ENCODE data around the gene TNRC6B.

The TNRC6B gene

GRCh38 chr22:40243891-40244290 is 66.2 kb downstream of the TNRC6B start:
- peak; percentile 68 to 76 for DNase-seq

GRCh38 chr22:40244586-40244985 is 66.9 kb downstream of the TNRC6B start:
- no peak for DNase-seq

GRCh38 chr22:40247976-40248375 is 70.3 kb downstream of the TNRC6B start:
- no peak for DNase-seq

DNA sequence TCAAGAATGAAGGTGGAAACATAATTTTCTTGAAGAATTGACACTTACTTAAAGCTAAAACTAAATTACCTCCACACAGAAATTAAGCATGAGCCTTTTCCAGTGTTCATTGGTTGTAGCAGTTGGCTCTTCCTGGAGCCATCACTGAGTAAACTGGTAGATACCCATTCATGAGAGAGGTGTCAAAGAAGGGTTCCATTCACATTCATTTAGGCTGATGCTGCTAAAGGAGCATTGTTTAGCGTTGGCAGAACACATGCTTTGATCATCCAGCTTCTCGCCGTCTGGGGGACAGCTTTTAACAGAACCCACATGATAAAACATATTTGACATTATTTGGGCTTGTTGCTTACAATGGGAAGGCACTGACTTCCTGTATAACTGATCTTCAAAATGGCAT is 71.6 kb downstream of the TNRC6B start:
- DNase-seq: no peak

- no peak for DNase-seq
Observed at GRCh38 chr22:40250608-40251007, 72.9 kb downstream of the TNRC6B start.

DNA sequence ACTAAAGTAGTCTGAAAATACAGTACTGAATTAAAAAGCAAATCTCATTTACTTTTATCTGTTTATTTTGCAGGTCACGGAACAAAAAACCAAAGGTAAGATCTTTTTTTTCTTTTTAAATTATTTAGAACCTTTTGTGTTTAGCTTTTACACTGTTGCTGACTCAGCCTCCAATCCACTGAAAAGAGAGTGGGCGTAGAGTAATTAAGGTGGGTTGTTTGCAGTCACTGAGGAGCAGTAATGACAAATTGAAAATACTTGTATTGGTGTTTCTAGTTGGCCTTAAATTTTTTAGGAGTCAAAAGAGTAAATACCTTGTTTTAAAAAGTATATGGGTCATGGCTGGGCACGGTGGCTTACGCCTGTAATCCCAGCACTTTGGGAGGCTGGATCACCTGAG is 73.4 kb downstream of the TNRC6B start:
- no peak for DNase-seq

DNA sequence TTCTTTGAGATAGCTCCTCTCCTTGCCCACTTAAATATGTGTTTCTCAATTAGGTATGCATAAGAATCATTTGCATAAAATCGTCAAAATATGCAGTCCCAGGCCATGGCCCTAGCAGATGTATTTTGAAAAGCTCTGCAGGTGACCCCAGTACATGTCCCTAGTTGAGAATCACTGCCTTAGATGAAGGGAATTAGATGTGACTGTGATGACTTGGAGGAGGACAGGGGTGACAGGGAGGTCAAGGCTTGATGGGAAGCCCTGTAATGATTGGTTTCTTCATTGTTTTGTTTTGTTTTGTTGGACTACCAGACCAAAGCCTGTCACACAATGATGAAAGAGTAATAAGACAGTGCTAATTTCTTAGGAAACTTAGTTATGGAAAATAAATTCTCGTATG is 74.4 kb downstream of the TNRC6B start:
- DNase-seq: no peak

GRCh38 chr22:40256516-40256915 is 78.8 kb downstream of the TNRC6B start:
- DNase-seq: no peak

DNA sequence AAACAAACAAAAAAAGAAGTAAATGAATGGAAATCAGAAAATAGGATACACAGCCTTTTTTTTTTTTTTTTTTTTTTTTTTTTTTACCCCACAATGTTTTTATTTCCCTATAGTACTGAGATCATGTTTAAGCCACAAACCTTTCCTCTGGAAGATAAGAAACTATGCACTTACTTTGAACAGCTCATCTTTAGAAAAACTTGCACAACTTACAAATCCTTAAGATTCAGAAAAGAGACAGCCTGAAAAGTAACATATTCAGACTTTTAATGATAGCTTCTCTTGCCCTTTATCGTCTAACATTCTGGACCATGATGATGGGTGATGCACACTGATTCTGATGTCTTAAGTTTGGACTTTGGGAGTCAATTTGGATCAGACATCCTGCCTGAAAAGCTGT is 80.3 kb downstream of the TNRC6B start:
- DNase-seq: no peak

DNA sequence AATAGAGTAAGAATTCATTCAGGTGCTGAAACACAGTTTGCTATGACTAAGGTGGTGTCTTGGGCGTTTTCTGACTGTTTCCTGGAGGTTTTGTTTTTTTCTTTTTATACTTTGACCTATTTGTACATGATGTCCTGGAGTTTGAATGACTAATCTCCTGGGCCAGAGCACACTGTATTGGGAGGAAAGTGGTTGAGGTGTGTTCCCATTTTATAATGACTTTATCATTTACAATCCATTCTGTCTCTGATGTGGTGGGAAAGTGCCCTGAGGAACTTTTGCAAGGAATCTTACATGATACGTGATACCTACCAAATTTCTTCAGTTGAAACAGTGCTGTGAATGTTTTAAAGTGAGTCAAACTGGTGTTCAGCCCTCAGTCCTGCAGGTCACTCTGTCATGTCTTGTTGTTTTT is 80.8 kb downstream of the TNRC6B start:
- DNase-seq: no peak

GRCh38 chr22:40261783-40262182 is 84.1 kb downstream of the TNRC6B start:
- DNase-seq: no peak

DNA sequence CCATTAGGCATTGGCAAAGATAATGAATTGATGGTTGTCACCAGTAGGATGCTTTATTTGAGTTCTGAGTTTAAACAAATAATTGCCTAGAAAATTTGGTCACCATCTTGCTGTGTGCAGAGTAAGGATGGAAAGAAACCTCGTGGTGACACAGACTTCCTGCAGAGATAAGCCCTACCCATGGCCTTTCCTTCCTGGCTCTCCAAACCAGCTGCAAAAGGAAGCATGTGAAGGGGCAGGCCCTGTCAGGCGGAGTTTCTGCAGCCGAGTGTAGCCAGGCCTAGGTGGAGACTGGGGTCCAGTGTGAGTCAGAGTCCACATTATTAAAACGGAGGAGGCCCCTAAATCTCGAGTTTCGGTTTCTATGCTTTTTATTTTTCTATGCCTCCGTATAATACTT is 85.5 kb downstream of the TNRC6B start:
- peak; percentile 91 to 92 for DNase-seq

DNA sequence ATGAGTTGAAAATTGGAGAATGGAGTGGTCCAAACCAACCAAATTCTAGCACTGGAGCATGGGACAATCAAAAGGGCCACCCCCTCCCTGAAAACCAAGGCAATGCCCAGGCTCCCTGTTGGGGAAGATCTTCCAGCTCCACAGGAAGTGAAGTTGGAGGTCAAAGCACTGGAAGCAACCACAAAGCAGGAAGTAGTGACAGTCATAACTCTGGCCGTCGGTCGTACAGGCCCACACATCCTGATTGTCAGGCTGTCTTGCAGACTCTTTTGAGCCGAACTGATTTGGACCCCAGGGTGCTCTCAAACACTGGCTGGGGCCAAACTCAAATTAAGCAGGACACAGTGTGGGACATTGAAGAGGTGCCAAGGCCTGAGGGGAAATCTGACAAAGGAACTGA is 88.1 kb downstream of the TNRC6B start:
- DNase-seq: peak; percentile 52 to 66

DNA sequence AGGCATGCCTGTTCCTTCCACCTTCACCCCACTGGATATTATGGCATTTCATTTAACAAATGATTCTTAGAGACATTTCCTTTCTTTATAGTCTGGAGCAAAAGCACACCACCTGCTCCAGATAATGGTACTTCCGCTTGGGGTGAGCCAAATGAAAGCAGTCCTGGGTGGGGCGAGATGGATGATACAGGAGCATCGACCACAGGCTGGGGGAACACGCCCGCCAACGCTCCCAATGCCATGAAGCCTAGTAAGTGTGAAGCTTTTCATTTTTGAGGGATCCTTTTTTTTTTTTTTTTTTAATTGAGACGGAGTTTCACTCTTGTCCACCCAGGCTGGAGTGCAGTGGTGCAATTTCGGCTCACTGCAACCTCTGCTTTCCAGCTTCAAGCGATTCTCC is 92.3 kb downstream of the TNRC6B start:
- DNase-seq: no peak

GRCh38 chr22:40270748-40271373 is 93.1 kb downstream of the TNRC6B start:
- DNase-seq: no peak

DNA sequence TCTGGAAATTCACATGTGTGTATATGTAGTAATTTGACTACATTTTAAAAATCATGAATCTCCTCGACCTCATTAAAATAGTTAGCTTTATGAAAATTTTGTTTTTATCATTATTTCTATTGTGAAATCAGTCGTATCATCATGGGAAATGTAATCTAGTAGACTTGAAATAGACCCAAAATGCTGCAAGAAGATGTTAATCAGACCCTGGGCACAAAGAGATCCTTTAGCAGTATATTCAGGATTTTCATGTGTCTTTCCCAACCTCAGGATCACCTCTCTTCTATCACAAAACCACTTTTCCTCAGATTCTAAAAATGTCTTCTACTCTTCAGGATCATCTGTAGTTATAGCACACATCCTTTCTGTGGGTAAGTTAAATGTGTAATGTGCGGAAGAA is 93.7 kb downstream of the TNRC6B start:
- no peak for DNase-seq

DNA sequence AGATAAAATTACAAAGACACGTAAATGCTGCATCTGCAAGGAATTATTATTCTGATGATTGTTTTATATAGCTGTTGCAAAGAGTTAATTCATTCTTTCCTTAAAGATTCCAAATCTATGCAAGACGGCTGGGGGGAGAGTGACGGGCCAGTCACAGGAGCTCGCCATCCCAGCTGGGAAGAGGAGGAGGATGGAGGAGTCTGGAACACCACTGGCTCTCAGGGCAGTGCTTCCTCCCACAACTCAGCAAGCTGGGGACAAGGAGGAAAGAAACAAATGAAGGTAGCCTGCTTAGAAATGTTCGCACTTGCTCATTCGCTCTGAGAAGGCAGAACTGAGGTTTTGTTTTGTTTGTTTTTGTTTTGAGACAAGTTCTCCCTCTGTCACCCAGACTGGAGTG is 95.6 kb downstream of the TNRC6B start:
- DNase-seq: no peak

GRCh38 chr22:40276996-40277823 is 99.5 kb downstream of the TNRC6B start:
- DNase-seq: no peak

GRCh38 chr22:40279017-40279416 is 101.3 kb downstream of the TNRC6B start:
- no peak for DNase-seq

DNA sequence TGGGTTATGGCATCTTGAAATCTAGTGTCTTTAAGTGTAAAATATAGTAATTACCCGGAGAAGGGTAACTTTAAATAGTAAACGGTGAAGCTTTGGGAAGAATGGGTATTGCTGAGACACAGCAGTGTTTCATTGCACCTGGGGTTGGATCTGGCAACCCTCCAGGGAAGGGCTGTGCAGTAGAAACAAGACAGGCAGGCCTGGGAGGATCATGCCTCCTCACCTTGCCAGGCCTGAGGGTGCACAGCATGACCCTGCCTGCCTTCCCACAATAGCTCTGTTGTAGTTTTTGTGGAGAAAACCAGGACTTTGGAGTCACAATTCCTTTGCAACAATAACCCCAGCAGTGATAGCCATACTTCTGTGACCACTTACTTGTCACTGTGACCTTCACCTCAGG is 104.0 kb downstream of the TNRC6B start:
- DNase-seq: no peak

DNA sequence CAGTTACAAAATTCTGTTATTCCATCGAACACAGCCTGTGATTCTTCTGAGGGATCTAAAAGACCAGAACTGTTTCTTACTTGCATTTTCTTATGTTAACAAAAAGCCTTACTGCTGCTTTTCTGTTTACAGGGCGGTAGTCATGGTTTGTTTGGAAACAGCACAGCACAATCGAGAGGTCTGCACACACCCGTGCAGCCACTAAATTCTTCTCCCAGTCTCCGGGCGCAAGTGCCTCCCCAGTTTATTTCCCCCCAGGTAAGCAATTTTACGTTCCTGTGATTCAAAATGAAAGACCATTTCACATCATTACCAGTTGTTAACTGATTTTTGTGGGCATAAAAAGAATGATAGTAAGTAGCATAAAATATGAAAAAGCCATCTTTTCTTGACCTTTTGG is 107.8 kb downstream of the TNRC6B start:
- no peak for DNase-seq

GRCh38 chr22:40289991-40290459 is 112.3 kb downstream of the TNRC6B start:
- DNase-seq: peak; percentile 82 to 85

DNA sequence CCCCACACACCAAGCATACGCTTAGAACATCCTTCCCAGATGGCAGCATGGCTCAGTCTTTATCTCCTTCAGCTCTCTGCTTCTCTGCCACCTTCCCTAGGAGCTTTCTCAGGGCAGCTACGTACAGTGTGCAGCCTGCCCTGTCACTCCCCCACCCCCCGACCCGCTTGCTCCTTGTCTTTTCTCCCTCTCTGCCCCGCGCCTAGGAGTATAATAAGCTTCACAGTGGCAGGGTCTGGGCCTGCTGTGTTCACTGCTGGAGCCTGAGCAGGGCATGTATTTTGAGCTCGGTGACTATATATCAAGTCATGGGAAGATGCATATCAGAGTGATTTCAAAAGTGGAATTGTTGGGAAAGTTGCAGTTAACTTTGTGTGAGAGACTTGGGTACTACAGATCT is 112.8 kb downstream of the TNRC6B start:
- DNase-seq: peak in 1 of 2 experiments; percentile 34

DNA sequence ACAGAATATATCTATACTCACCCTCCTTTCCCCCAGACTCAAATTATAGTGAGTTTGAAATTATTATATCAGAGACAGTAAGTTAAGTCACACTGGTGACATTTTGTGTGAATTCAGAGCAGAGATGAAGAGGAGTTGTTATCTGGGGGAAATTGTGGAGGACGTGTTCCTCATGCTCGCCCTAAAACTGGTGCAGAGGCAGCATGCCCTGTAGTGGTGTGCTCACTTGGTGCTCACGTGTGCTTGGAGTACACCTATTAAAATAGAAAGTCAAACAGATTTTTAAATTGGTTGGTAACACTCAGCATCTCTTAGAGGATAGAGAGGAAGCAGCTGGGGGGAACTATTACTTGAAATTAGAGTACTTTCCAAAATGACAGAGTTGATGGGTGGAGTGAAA is 117.0 kb downstream of the TNRC6B start:
- DNase-seq: no peak

DNA sequence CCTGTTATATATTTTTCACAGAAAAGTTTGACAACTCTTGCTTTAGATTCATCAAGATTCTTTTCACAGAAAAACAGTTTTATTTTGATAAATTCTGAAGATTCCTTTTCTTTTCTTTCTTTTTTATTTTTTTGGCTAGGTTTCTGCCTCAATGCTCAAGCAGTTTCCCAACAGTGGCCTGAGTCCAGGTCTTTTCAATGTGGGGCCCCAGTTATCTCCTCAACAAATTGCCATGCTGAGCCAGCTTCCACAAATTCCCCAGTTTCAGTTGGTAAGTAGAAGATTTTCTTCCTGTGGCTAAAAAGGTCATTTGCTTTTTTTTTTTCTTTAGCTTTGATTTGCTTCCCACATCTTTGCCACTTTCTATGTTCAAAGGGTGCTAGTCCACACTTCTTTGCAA is 122.6 kb downstream of the TNRC6B start:
- DNase-seq: no peak

All from Kasumi-1 (cell line).